Peyer's patch (tissue), 4 donors: ENCODE results near the gene CDRT15.

ENCODE experiments used
- CTCF ChIP-seq, 6 experiments: fragments of 450-650 bp in 4 of 6; fragments of 200-600 bp in 2 of 6; sonication (generic) in 1 of 6; IDR thresholded peaks; one replicate each; pipeline ENCODE4 v1.5.1; 2017 to 2019; ENCODE audit warnings: antibody characterized with exemption in 6 of 6, mild to moderate bottlenecking in 3 of 6, moderate library complexity in 1 of 6
- POLR2A ChIP-seq, 2 donors: fragments of 450-650 bp; IDR thresholded peaks; one replicate each; pipeline ENCODE4 v1.5.1; 2017; ENCODE audit warnings: antibody characterized with exemption in 2 of 2, mild to moderate bottlenecking in 2 of 2, moderate library complexity in 2 of 2

- TF ChIP-seq CTCF (IDR thresholded peaks at IDR 0.05) (no peak), POLR2A (IDR thresholded peaks at IDR 0.05) (no peak)
Measured at GRCh38 chr17:14205380-14205779, 31.3 kb downstream of the CDRT15 start.
